ENCODE data around the gene DST. TPM values are rescaled to one million over a fixed set of nuclear protein-coding genes. Genes with fewer than 3 reads are reported as not detected.
"Not testable (repeated sequence)": the region's sequence is repeated elsewhere in the genome, so short reads cannot be mapped to it uniquely, and the experiment has no call there.

DST gene
- total RNA-seq, 2 donors from 2014 or later, result 15.4 to 36.6 TPM

GRCh38 chr6:56501993-56502392 lies 140.7 kb downstream of the DST start:
- Mint-ChIP-seq H3K27me3 (no peaks in the 10 kb centered on the region), H3K36me3 (ENCODE audit: low read depth) (no peaks in the 10 kb centered on the region), H3K4me3 (no peak overlapping the region), H3K9me3 (no peaks in the 10 kb centered on the region), H3K27ac (no peak overlapping the region), H3K4me1 (no peaks in the 10 kb centered on the region)
- ATAC-seq (replicated peaks), result no peak

DNA sequence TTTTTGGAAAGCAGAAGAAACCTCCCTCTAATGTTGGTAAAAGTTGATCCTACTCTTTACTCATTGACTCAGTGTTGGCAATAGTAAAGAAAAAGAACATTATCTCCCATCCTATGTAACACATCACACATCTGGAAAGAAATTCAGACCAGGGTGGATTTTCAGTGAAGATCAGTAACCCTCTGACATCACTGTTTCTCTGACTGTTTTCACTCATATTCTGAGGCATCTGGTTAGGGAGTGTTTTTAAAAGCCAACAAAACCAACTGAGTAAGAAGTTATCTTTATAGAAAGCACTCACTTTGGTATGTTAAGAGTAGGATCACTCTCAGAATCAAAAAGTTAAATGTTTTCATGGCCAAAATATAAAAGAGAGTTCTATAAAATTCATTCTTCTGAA lies 143.6 kb downstream of the DST start:
- peak; percentile 11 for ATAC-seq (replicated peaks)
- Mint-ChIP-seq H3K9me3 (no peaks in the 10 kb centered on the region), H3K27ac (no peak overlapping the region), H3K36me3 (ENCODE audit: low read depth) (no peaks in the 10 kb centered on the region), H3K4me1 (no peaks in the 10 kb centered on the region), H3K4me3 (no peak overlapping the region), H3K27me3 (no peaks in the 10 kb centered on the region)

DNA sequence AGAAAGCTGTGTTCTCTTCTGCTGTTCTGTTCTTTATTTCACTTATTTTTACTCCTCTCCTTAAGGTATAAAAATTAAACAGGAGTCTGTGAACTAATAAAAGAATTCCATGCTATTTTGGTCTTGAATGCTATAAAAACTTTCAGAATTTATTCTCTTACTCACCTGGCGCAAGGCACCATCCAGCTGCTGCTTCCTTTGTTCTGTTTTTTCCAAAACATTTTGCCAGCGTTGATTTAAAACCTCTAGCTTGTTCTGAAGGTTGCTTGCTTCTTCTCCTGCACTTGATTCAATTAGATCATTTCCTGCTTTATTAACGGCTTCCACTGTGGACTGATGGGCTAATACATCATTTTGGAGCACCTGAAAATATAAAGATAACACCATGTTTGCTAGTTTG lies 145.0 kb downstream of the DST start:
- Mint-ChIP-seq H3K27me3 (no peaks in the 10 kb centered on the region), H3K4me3 (no peak overlapping the region), H3K9me3 (no peaks in the 10 kb centered on the region), H3K27ac (no peak overlapping the region), H3K4me1 (no peaks in the 10 kb centered on the region), H3K36me3 (ENCODE audit: low read depth) (peaks cover 1% of the 10 kb centered on the region)
- no peak for ATAC-seq (replicated peaks)

- Mint-ChIP-seq H3K36me3 (ENCODE audit: low read depth) (peaks cover 6% of the 10 kb centered on the region), H3K4me1 (no peaks in the 10 kb centered on the region), H3K27me3 (no peaks in the 10 kb centered on the region), H3K9me3 (no peaks in the 10 kb centered on the region), H3K27ac (no peak overlapping the region), H3K4me3 (no peak overlapping the region)
- ATAC-seq (replicated peaks), result no peak
These were observed 145.4 kb downstream of the DST start for GRCh38 chr6:56497240-56497639.

DNA sequence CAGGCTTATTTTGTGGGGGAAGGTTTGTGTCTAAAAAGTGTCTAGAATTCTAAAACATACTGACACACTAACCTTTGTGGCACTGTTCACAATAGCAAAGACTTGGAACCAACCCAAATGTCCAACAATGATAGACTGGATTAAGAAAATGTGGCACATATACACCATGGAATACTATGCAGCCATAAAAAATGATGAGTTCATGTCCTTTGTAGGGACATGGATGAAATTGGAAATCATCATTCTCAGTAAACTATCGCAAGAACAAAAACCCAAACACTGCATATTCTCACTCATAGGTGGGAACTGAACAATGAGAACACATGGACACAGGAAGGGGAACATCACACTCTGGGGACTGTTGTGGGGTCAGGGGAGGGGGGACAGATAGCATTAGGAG lies 146.0 kb downstream of the DST start:
- not testable (repeated sequence) for H3K4me1 Mint-ChIP-seq; H3K9me3 Mint-ChIP-seq; H3K4me3 Mint-ChIP-seq; H3K27ac Mint-ChIP-seq; H3K27me3 Mint-ChIP-seq; ATAC-seq (replicated peaks)
- H3K36me3 Mint-ChIP-seq (ENCODE audit: low read depth), result peaks cover 12% of the 10 kb centered on the region

DNA sequence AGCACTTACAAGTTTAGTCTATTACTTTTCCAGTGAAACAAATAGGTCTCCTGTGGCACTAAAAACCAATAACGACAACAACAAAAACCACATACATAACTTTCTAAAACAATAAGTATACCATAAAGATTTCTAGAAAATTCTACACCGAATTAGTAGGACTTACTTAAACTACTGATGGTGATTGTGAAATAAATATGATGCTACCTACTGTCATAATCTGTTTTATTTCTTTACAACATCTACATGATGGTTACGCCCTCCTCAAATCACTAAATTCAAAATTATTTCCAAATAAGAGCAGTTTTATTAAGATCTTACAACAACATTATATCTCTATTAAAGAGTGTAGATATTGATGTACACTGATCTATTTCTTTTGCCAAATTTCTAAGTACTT lies 147.0 kb downstream of the DST start:
- Mint-ChIP-seq H3K4me1 (no peaks in the 10 kb centered on the region), H3K27me3 (no peaks in the 10 kb centered on the region), H3K9me3 (no peaks in the 10 kb centered on the region), H3K4me3 (no peak overlapping the region), H3K27ac (no peak overlapping the region), H3K36me3 (ENCODE audit: low read depth) (peaks cover 12% of the 10 kb centered on the region)
- no peak for ATAC-seq (replicated peaks)

- Mint-ChIP-seq H3K4me3 (no peak overlapping the region), H3K36me3 (ENCODE audit: low read depth) (peaks cover 13% of the 10 kb centered on the region), H3K27me3 (no peaks in the 10 kb centered on the region), H3K9me3 (no peaks in the 10 kb centered on the region), H3K27ac (no peak overlapping the region), H3K4me1 (no peaks in the 10 kb centered on the region)
- no peak for ATAC-seq (replicated peaks)
These were observed 150.9 kb downstream of the DST start for GRCh38 chr6:56491606-56492328.

- no peaks in the 10 kb centered on the region for H3K27me3 Mint-ChIP-seq
- H3K36me3 Mint-ChIP-seq (ENCODE audit: low read depth), result peaks cover 18% of the 10 kb centered on the region
- no peaks in the 10 kb centered on the region for H3K4me1 Mint-ChIP-seq
- H3K27ac Mint-ChIP-seq, result no peak overlapping the region
- H3K4me3 Mint-ChIP-seq, result no peak overlapping the region
- no peak for ATAC-seq (replicated peaks)
- H3K9me3 Mint-ChIP-seq, result no peaks in the 10 kb centered on the region
These were observed 151.7 kb downstream of the DST start for GRCh38 chr6:56490993-56491392.

GRCh38 chr6:56489559-56489958 lies 153.1 kb downstream of the DST start:
- Mint-ChIP-seq H3K4me1 (no peaks in the 10 kb centered on the region), H3K9me3 (no peaks in the 10 kb centered on the region), H3K4me3 (no peak overlapping the region), H3K36me3 (ENCODE audit: low read depth) (peaks cover 18% of the 10 kb centered on the region), H3K27ac (no peak overlapping the region), H3K27me3 (no peaks in the 10 kb centered on the region)
- ATAC-seq (replicated peaks), result no peak

DNA sequence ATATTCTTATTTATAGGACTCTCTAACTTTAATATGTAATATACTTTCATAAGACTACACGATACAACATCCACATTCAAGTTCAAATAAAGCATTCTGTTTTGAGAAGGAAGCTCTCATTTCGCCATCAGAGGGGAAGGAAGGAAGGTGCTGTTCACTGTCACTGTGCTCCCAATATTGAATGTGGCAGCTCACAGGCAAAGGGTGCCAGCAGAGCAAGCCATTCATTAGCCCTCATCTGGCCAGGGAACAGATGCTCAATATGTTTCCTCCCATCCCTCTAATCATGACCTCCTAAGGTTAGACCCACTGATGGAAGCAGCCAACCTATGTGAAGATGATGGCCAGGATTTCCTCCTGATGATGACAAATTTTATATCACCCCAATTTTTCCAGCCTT lies 154.4 kb downstream of the DST start:
- H3K4me1 Mint-ChIP-seq, result no peaks in the 10 kb centered on the region
- peaks cover 18% of the 10 kb centered on the region for H3K36me3 Mint-ChIP-seq (ENCODE audit: low read depth)
- no peaks in the 10 kb centered on the region for H3K27me3 Mint-ChIP-seq

DNA sequence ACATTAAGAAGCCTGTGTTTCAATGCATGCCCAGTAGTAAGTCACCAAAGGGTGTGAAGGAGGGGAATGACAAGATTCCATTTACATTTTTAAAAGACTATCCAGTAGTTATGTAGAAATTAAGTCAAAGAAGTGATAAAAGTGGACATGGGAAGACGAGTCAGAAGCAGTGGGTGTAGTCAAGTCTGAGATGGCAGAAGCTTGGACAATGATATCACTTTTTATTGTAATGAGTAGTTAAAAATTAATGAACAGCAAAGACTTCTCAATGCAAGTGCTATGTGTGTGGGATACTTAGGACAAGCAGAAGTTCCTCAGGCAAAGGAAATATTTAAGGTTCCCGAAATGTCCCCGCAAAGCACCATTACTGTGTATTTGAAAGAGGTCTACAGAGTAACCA lies 156.0 kb downstream of the DST start:
- Mint-ChIP-seq H3K4me1 (no peaks in the 10 kb centered on the region), H3K36me3 (ENCODE audit: low read depth) (peaks cover 12% of the 10 kb centered on the region), H3K4me3 (no peak overlapping the region), H3K9me3 (no peaks in the 10 kb centered on the region), H3K27me3 (no peaks in the 10 kb centered on the region), H3K27ac (no peak overlapping the region)
- ATAC-seq (replicated peaks), result no peak

More for the DNA sequence above, 154.4 kb downstream of the DST start:
- H3K4me3 Mint-ChIP-seq, result no peak overlapping the region
- no peaks in the 10 kb centered on the region for H3K9me3 Mint-ChIP-seq
- no peak overlapping the region for H3K27ac Mint-ChIP-seq
- no peak for ATAC-seq (replicated peaks)

DNA sequence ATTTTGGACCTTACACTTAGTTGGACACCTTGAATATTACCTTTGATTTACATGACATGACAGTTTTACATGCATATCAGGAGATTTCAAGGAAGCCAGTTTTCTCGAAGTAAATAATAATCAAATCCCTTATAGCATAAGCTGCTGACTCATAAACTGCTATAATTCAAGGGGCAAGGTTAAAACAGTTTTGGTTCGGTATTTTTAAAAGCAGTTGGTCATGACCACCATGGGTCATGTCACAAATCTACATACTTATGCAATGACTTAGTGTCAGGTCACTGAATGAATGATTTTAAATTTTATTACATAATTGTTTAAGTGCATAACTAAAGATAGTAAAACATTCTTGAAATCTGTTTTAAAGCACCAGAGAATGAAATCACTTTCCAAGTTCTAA lies 158.0 kb downstream of the DST start:
- H3K4me3 Mint-ChIP-seq, result no peak overlapping the region
- H3K27me3 Mint-ChIP-seq, result no peaks in the 10 kb centered on the region
- H3K4me1 Mint-ChIP-seq, result no peaks in the 10 kb centered on the region
- H3K27ac Mint-ChIP-seq, result no peak overlapping the region
- H3K9me3 Mint-ChIP-seq, result peaks cover under 1% of the 10 kb centered on the region
- H3K36me3 Mint-ChIP-seq (ENCODE audit: low read depth), result peaks cover 19% of the 10 kb centered on the region
- ATAC-seq (replicated peaks), result no peak

DNA sequence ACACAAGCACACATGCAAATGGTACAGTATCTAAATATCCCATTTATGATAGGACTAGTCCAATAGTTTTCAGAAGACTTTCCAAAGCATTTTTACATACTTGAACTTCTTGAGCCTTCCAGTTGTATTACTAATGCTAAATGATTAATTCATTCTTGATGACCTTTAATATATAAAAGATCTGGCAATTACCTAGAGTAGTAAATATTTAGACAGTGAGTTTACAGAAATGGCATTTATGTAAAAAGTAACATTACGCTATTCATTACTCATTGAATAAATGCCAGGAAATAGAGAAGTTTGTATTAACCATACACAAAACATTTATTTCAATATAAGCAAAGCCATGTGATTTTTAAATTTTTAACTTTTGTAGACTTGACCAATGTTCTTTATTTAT lies 158.8 kb downstream of the DST start:
- Mint-ChIP-seq H3K27ac (no peak overlapping the region), H3K9me3 (peaks cover 5% of the 10 kb centered on the region), H3K4me1 (no peaks in the 10 kb centered on the region), H3K36me3 (ENCODE audit: low read depth) (peaks cover 23% of the 10 kb centered on the region), H3K27me3 (no peaks in the 10 kb centered on the region), H3K4me3 (no peak overlapping the region)
- no peak for ATAC-seq (replicated peaks)

DNA sequence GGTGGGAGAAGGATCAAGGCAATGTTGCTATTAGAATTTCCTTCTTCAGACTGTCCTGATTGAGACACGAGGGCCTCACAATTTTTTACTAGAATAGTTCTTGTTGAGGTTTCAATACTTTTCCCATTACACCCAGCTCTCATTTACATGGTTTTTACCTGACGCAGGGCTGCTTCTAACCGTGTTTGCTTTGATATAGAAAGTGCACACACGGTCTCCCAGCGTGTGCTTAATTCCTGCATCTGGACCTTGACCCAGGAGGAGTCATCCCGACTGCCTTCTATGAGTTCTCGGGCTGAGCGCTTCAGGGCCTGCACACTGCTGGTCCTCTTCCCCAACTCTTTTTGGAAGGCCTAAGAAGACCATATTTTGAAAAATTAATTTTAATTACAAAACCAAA lies 160.2 kb downstream of the DST start:
- Mint-ChIP-seq H3K27me3 (no peaks in the 10 kb centered on the region), H3K27ac (no peak overlapping the region), H3K4me1 (no peaks in the 10 kb centered on the region), H3K9me3 (peaks cover 8% of the 10 kb centered on the region), H3K4me3 (no peak overlapping the region), H3K36me3 (ENCODE audit: low read depth) (peaks cover 26% of the 10 kb centered on the region)
- no peak for ATAC-seq (replicated peaks)

- no peak overlapping the region for H3K4me3 Mint-ChIP-seq
- ATAC-seq (replicated peaks), result no peak
- no peaks in the 10 kb centered on the region for H3K27me3 Mint-ChIP-seq
- H3K9me3 Mint-ChIP-seq, result peaks cover 8% of the 10 kb centered on the region
- no peak overlapping the region for H3K27ac Mint-ChIP-seq
- H3K36me3 Mint-ChIP-seq (ENCODE audit: low read depth), result peaks cover 26% of the 10 kb centered on the region
- no peaks in the 10 kb centered on the region for H3K4me1 Mint-ChIP-seq
These were observed 160.7 kb downstream of the DST start for GRCh38 chr6:56481957-56482356.
